ENCODE measurements around the gene RAB1B. TPM values are rescaled to one million over a fixed set of nuclear protein-coding genes. Genes with fewer than 3 reads are reported as not detected.

The RAB1B gene
- total and polyA plus RNA-seq, 4 donors: 40.4 to 83.0 (median 51.3) TPM

GRCh38 chr11:66326261-66327111, 58.0 kb downstream of the RAB1B start:
- Histone ChIP-seq H3K4me1 (ENCODE audit: control insufficient read depth in 4 of 4, insufficient read depth in 4 of 4, low read length in 3 of 4) (peaks cover 2 to 9% (median 4%) of the 10 kb centered on the region in 4 donors), H3K9ac (ENCODE audit: low read depth in 1 of 2, low read length in 2 of 2) (no peak overlapping the region), H3K27ac (ENCODE audit: low read depth in 1 of 2, low read length in 2 of 2) (no peak overlapping the region), H3K9me3 (ENCODE audit: control insufficient read depth in 4 of 4, low read length in 3 of 4) (no peaks in the 10 kb centered on the region), H3K36me3 (ENCODE audit: control insufficient read depth in 4 of 4, insufficient read depth in 3 of 4, low read depth in 1 of 4, low read length in 3 of 4) (no peaks in the 10 kb centered on the region), H3K27me3 (ENCODE audit: control insufficient read depth in 4 of 4, insufficient read depth in 4 of 4, low read length in 3 of 4) (no peaks in the 10 kb centered on the region), H3K4me3 (ENCODE audit: low read depth in 1 of 3, low read length in 3 of 3) (no peak overlapping the region)
- DNase-seq (ENCODE audit: low spot score): no peak
- TF ChIP-seq JUND (IDR thresholded peaks at IDR 0.05) (no peak), EGR1 (IDR thresholded peaks at IDR 0.05; ENCODE audit: low read depth in 2 of 2) (no peak), RAD21 (IDR thresholded peaks at IDR 0.05) (no peak), SP1 (IDR thresholded peaks at IDR 0.05) (no peak), ATF3 (IDR thresholded peaks at IDR 0.05) (no peak), HNF4A (conservative IDR thresholded peaks at IDR 0.05) (no peak), REST (IDR thresholded peaks at IDR 0.05) (no peak), TAF1 (conservative IDR thresholded peaks at IDR 0.05) (no peak), MAX (IDR thresholded peaks at IDR 0.05) (no peak), GABPA (IDR thresholded peaks at IDR 0.05 in 1 of 2, conservative IDR thresholded peaks at IDR 0.05 in 1 of 2) (no peak), HNF4G (IDR thresholded peaks at IDR 0.05) (no peak), ZBTB33 (IDR thresholded peaks at IDR 0.05) (no peak), RXRA (IDR thresholded peaks at IDR 0.05) (no peak), CTCF (IDR thresholded peaks at IDR 0.05; ENCODE audit: low read depth, low read length, missing input control) (no peak), FOXA1 (IDR thresholded peaks at IDR 0.05) (no peak), NR2F2 (IDR thresholded peaks at IDR 0.05) (no peak), YY1 (IDR thresholded peaks at IDR 0.05) (no peak), FOXA2 (IDR thresholded peaks at IDR 0.05) (no peak)
- 64% methylated on average over 21 of the region's 21 CpGs for WGBS

Other genes starting within 250 kb of the RAB1B start
- gene CATSPER1, start 242.2 kb upstream of the RAB1B start, total RNA-seq: under 1 TPM in 1 of 2 donors, not detected in 1; 0.17 TPM
- gene CATSPER1, start 242.2 kb upstream of the RAB1B start, polyA plus RNA-seq: not detected
- gene GAL3ST3, start 219.5 kb upstream of the RAB1B start, total RNA-seq: not detected
- gene GAL3ST3, start 219.5 kb upstream of the RAB1B start, polyA plus RNA-seq: not detected
- gene SF3B2, start 216.3 kb upstream of the RAB1B start, total RNA-seq: 10 to 100 TPM; 55.7 to 67.6 TPM
- 10 to 100 TPM; 50.5 to 58.7 TPM for gene SF3B2, start 216.3 kb upstream of the RAB1B start, polyA plus RNA-seq
- 1 to 10 TPM; 7.1 to 9.1 TPM for gene PACS1, start 198.4 kb upstream of the RAB1B start, total RNA-seq
- gene PACS1, start 198.4 kb upstream of the RAB1B start, polyA plus RNA-seq: 1 to 10 TPM; 2.7 to 7.6 TPM
- 1 to 10 TPM; 2.3 to 5.1 TPM for gene KLC2, start 10.9 kb upstream of the RAB1B start, total RNA-seq
- gene KLC2, start 10.9 kb upstream of the RAB1B start, polyA plus RNA-seq: 1 to 10 TPM; 1.8 to 4.5 TPM
- not detected for gene CNIH2, start 9.5 kb downstream of the RAB1B start, total RNA-seq
- gene CNIH2, start 9.5 kb downstream of the RAB1B start, polyA plus RNA-seq: under 1 TPM in 1 of 2 donors, not detected in 1; 0.07 TPM
- 100 to 1,000 TPM in 1 of 2 donors, 10 to 100 TPM in 1; 93.0 to 115 TPM for gene YIF1A, start 20.5 kb downstream of the RAB1B start, total RNA-seq
- gene YIF1A, start 20.5 kb downstream of the RAB1B start, polyA plus RNA-seq: 100 to 1,000 TPM; 118 to 136 TPM
- gene TMEM151A, start 23.3 kb downstream of the RAB1B start, total RNA-seq: under 1 TPM in 1 of 2 donors, not detected in 1; 0.05 TPM
- under 1 TPM in 1 of 2 donors, not detected in 1; 0.13 TPM for gene TMEM151A, start 23.3 kb downstream of the RAB1B start, polyA plus RNA-seq
- 1 to 10 TPM; 1.0 to 3.0 TPM for gene CD248, start 48.4 kb downstream of the RAB1B start, total RNA-seq
- gene CD248, start 48.4 kb downstream of the RAB1B start, polyA plus RNA-seq: 1 to 10 TPM in 1 of 2 donors, under 1 TPM in 1; 0.64 to 1.5 TPM
- 1 to 10 TPM in 1 of 2 donors, under 1 TPM in 1; 0.50 to 1.1 TPM for gene RIN1, start 67.8 kb downstream of the RAB1B start, total RNA-seq
- gene RIN1, start 67.8 kb downstream of the RAB1B start, polyA plus RNA-seq: under 1 TPM; 0.11 to 0.55 TPM
- gene BRMS1, start 76.5 kb downstream of the RAB1B start, total RNA-seq: 10 to 100 TPM; 12.0 to 20.0 TPM
- 10 to 100 TPM; 20.6 to 24.0 TPM for gene BRMS1, start 76.5 kb downstream of the RAB1B start, polyA plus RNA-seq
- gene B4GAT1, start 79.0 kb downstream of the RAB1B start, total RNA-seq: 10 to 100 TPM; 17.2 to 20.8 TPM
- 10 to 100 TPM; 12.0 to 18.1 TPM for gene B4GAT1, start 79.0 kb downstream of the RAB1B start, polyA plus RNA-seq
- 1 to 10 TPM; 1.5 to 3.3 TPM for gene SLC29A2, start 103.1 kb downstream of the RAB1B start, total RNA-seq
- gene SLC29A2, start 103.1 kb downstream of the RAB1B start, polyA plus RNA-seq: 1 to 10 TPM; 1.2 to 1.6 TPM
- gene NPAS4, start 152.4 kb downstream of the RAB1B start, total RNA-seq: not detected
- under 1 TPM in 1 of 2 donors, not detected in 1; 0.01 TPM for gene NPAS4, start 152.4 kb downstream of the RAB1B start, polyA plus RNA-seq
- gene MRPL11, start 170.2 kb downstream of the RAB1B start, total RNA-seq: 10 to 100 TPM; 18.0 to 24.7 TPM
- 10 to 100 TPM; 39.9 to 45.6 TPM for gene MRPL11, start 170.2 kb downstream of the RAB1B start, polyA plus RNA-seq
- gene PELI3, start 198.3 kb downstream of the RAB1B start, total RNA-seq: 1 to 10 TPM; 1.9 to 5.4 TPM
- 1 to 10 TPM; 1.7 to 2.4 TPM for gene PELI3, start 198.3 kb downstream of the RAB1B start, polyA plus RNA-seq
- 10 to 100 TPM; 29.8 to 41.0 TPM for gene DPP3, start 211.8 kb downstream of the RAB1B start, total RNA-seq
- gene DPP3, start 211.8 kb downstream of the RAB1B start, polyA plus RNA-seq: 10 to 100 TPM; 10.9 to 24.8 TPM
- gene BBS1, start 242.0 kb downstream of the RAB1B start, total RNA-seq: 10 to 100 TPM in 1 of 2 donors, 1 to 10 TPM in 1; 9.8 to 18.5 TPM
- gene BBS1, start 242.0 kb downstream of the RAB1B start, polyA plus RNA-seq: 1 to 10 TPM; 4.2 to 7.5 TPM